HEK293 (cell line): ENCODE measurements around the gene PPOX.

Experiments
- CTCF ChIA-PET: fragments of 350-600 bp; formaldehyde crosslinking; extraction: SDS; loops from one replicate; lab custom pipeline; 2021; ENCODE audit warnings: antibody characterized with exemption; lab: Yijun Ruan, JAX
- POLR2A ChIA-PET: fragments of 300-600 bp; formaldehyde crosslinking; extraction: SDS; loops from one replicate; lab custom pipeline; 2020; ENCODE audit warnings: antibody characterized with exemption, inconsistent platforms; lab: Yijun Ruan, JAX
- H3K27ac ChIP-seq: fragments of 200-500 bp; sonication (Bioruptor generic); 2 replicates; pipeline ENCODE4 v1.5.1; 2014; ENCODE audit warnings: low read depth, low read length, control low read depth, inconsistent platforms; ENCODE audit errors: extremely low read depth
- H3K36me3 ChIP-seq, 2 experiments: fragments of 200-500 bp in 1 of 2; sonication (Bioruptor generic) in 1 of 2; 1 replicate in 1 of 2; 2 replicates in 1 of 2; pipeline ENCODE4 v1.5.1; 2014 to 2017; ENCODE audit warnings: inconsistent platforms in 2 of 2, low read length in 2 of 2; ENCODE audit not compliant: control insufficient read depth in 2 of 2, insufficient read depth in 1 of 2
- H3K4me1 ChIP-seq: fragments of 200-500 bp; sonication (Bioruptor generic); 2 replicates; pipeline ENCODE4 v1.5.1; 2014; ENCODE audit warnings: mild to moderate bottlenecking, low read length, inconsistent platforms; ENCODE audit not compliant: control insufficient read depth, insufficient read depth
- H3K4me3 ChIP-seq: 2 replicates; pipeline ENCODE4 v1.5.1; 2011; ENCODE audit warnings: low read depth, mild to moderate bottlenecking, control low read depth, low read length, moderate library complexity
- H3K9me3 ChIP-seq: fragments of 200-500 bp; sonication (Bioruptor generic); 2 replicates; pipeline ENCODE4 v1.5.1; 2014; ENCODE audit warnings: low read depth, low read length, inconsistent platforms; ENCODE audit not compliant: control insufficient read depth, insufficient read depth
- KLF10 ChIP-seq: fragments of 450-650 bp; IDR thresholded peaks from 2 replicates; pipeline ENCODE4 v1.5.1; 2018; ENCODE audit warnings: missing biosample characterization, mild to moderate bottlenecking, missing genetic modification characterization
- KLF9 ChIP-seq: fragments of 450-650 bp; formaldehyde crosslinking; IDR thresholded peaks from 2 replicates; pipeline ENCODE4 v1.5.1; 2016; ENCODE audit warnings: missing biosample characterization, missing genetic modification characterization, low read depth
- OVOL3 ChIP-seq: fragments of 450-650 bp; formaldehyde crosslinking; IDR thresholded peaks from 2 replicates; pipeline ENCODE4 v1.5.1; 2016; ENCODE audit warnings: missing biosample characterization, missing genetic modification characterization
- PRDM1 ChIP-seq: fragments of 450-650 bp; formaldehyde crosslinking; IDR thresholded peaks from 2 replicates; pipeline ENCODE4; 2016; ENCODE audit warnings: missing biosample characterization, missing genetic modification characterization
- SCRT1 ChIP-seq: fragments of 450-650 bp; formaldehyde crosslinking; IDR thresholded peaks from 2 replicates; pipeline ENCODE4 v1.5.1; 2016; ENCODE audit warnings: missing biosample characterization, missing genetic modification characterization, borderline replicate concordance
- SCRT2 ChIP-seq: fragments of 450-650 bp; formaldehyde crosslinking; IDR thresholded peaks from 2 replicates; pipeline ENCODE4 v1.5.1; 2016; ENCODE audit warnings: missing biosample characterization, missing genetic modification characterization
- WT1 ChIP-seq: fragments of 450-650 bp; formaldehyde crosslinking; IDR thresholded peaks from 2 replicates; pipeline ENCODE4 v1.5.1; 2016; ENCODE audit warnings: missing biosample characterization, missing genetic modification characterization
- YY1 ChIP-seq: fragments of 450-650 bp; formaldehyde crosslinking; IDR thresholded peaks from 2 replicates; pipeline ENCODE4 v1.5.1; 2018; ENCODE audit warnings: missing biosample characterization, missing genetic modification characterization
- ZBTB21 ChIP-seq: fragments of 450-650 bp; formaldehyde crosslinking; IDR thresholded peaks from 2 replicates; pipeline ENCODE4 v1.5.1; 2017; ENCODE audit warnings: missing biosample characterization, missing genetic modification characterization
- ZFP3 ChIP-seq: fragments of 450-650 bp; formaldehyde crosslinking; IDR thresholded peaks from 2 replicates; pipeline ENCODE4 v1.5.1; 2016; ENCODE audit warnings: low read depth, missing biosample characterization, missing genetic modification characterization
- ZNF132 ChIP-seq: fragments of 450-650 bp; formaldehyde crosslinking; IDR thresholded peaks from 2 replicates; pipeline ENCODE4 v1.5.1; 2017; ENCODE audit warnings: missing biosample characterization, missing genetic modification characterization, borderline replicate concordance
- ZNF140 ChIP-seq: fragments of 450-650 bp; formaldehyde crosslinking; IDR thresholded peaks from 2 replicates; pipeline ENCODE4 v1.5.1; 2016; ENCODE audit warnings: missing biosample characterization, missing genetic modification characterization
- ZNF214 ChIP-seq: fragments of 450-650 bp; formaldehyde crosslinking; IDR thresholded peaks from 2 replicates; pipeline ENCODE4 v1.5.1; 2017; ENCODE audit warnings: missing biosample characterization, mild to moderate bottlenecking, missing genetic modification characterization, borderline replicate concordance
- ZNF24 ChIP-seq: fragments of 450-650 bp; formaldehyde crosslinking; IDR thresholded peaks from 2 replicates; pipeline ENCODE4 v1.5.1; 2016; ENCODE audit warnings: missing biosample characterization, missing genetic modification characterization
- ZNF37A ChIP-seq: fragments of 450-650 bp; IDR thresholded peaks from 2 replicates; pipeline ENCODE4 v1.5.1; 2018; ENCODE audit warnings: missing biosample characterization, missing genetic modification characterization
- ZNF426 ChIP-seq: fragments of 450-650 bp; formaldehyde crosslinking; IDR thresholded peaks from 2 replicates; pipeline ENCODE4 v1.5.1; 2017; ENCODE audit warnings: missing biosample characterization, missing genetic modification characterization, mild to moderate bottlenecking, inconsistent platforms, moderate library complexity
- ZNF501 ChIP-seq: fragments of 450-650 bp; formaldehyde crosslinking; IDR thresholded peaks from 2 replicates; pipeline ENCODE4 v1.5.1; 2016; ENCODE audit warnings: missing biosample characterization, missing genetic modification characterization
- ZNF658 ChIP-seq: fragments of 450-650 bp; formaldehyde crosslinking; IDR thresholded peaks from 2 replicates; pipeline ENCODE4; 2016; ENCODE audit warnings: missing biosample characterization, missing genetic modification characterization
- ZNF707 ChIP-seq: fragments of 450-650 bp; formaldehyde crosslinking; IDR thresholded peaks from 2 replicates; pipeline ENCODE4 v1.5.1; 2016; ENCODE audit warnings: missing biosample characterization, missing genetic modification characterization
- ZNF747 ChIP-seq: fragments of 450-650 bp; formaldehyde crosslinking; IDR thresholded peaks from 2 replicates; pipeline ENCODE4 v1.5.1; 2016; ENCODE audit warnings: missing biosample characterization, missing genetic modification characterization
- ZNF76 ChIP-seq: fragments of 450-650 bp; formaldehyde crosslinking; IDR thresholded peaks from 2 replicates; pipeline ENCODE4; 2016; ENCODE audit warnings: low read depth, missing biosample characterization, missing genetic modification characterization, borderline replicate concordance
- ZNF777 ChIP-seq: fragments of 450-650 bp; formaldehyde crosslinking; IDR thresholded peaks from 2 replicates; pipeline ENCODE4 v1.5.1; 2017; ENCODE audit warnings: missing biosample characterization, missing genetic modification characterization, borderline replicate concordance
- ZXDB ChIP-seq: fragments of 450-650 bp; formaldehyde crosslinking; IDR thresholded peaks from 2 replicates; pipeline ENCODE4 v1.5.1; 2016; ENCODE audit warnings: missing biosample characterization, missing genetic modification characterization
- TF ChIP-seq, protein P1 (sequence below): fragments of 450-650 bp; formaldehyde crosslinking; IDR thresholded peaks from 2 replicates; pipeline ENCODE4 v1.5.1; 2017; ENCODE audit warnings: missing biosample characterization, missing genetic modification characterization
- TF ChIP-seq, protein P2 (sequence below): fragments of 450-650 bp; formaldehyde crosslinking; IDR thresholded peaks from 2 replicates; pipeline ENCODE4 v1.5.1; 2016; ENCODE audit warnings: missing biosample characterization, missing genetic modification characterization

PPOX gene

DNA sequence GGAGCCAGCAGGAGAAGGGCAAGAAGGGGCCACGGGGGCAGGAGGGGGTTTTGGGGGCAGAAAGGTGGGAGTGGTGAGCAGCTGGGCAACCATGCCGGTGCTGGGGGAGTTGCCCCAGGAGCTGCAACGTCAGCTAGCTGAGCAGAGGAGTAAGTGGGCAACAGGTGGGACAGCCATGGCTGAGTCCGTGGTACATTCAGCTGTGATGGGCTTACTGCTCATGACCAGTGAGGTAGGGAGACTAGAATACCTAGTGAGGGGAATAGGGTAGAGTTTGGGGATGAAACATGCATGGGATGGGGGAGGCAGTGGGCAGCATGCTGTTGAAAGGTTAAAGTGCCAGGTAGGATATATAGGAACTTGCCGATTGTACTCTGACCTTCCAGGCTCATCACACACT lies 4.6 kb upstream of the PPOX start:
- TF ChIP-seq SCRT1 (tag by site-specific recombination) = peak; percentile 85
- peak; percentile 96 for TF ChIP-seq SCRT2
- no peak for TF ChIP-seq ZBTB21 (tag by site-specific recombination)
- no peak for TF ChIP-seq ZNF140
- TF ChIP-seq WT1 (tag by site-specific recombination) = no peak
- TF ChIP-seq ZNF132 = no peak
- no peak for TF ChIP-seq ZFP3 (tag by site-specific recombination)
- no peak for TF ChIP-seq ZNF214
- TF ChIP-seq ZNF24 (tag by site-specific recombination) = no peak
- no peak for TF ChIP-seq ZNF37A
- TF ChIP-seq KLF9 (tag by site-specific recombination) = no peak
- no peak for TF ChIP-seq PRDM1 (tag by site-specific recombination)
- no peak for TF ChIP-seq OVOL3 (tag by site-specific recombination)
- TF ChIP-seq ZXDB (tag by site-specific recombination) = no peak
- TF ChIP-seq ZNF658 (tag by site-specific recombination) = no peak
- Histone ChIP-seq H3K4me1 (peaks cover 7% of the 10 kb centered on the region; the same call in 1 of the 2 replicates), H3K27ac (no peak overlapping the region), H3K4me3 (no peak overlapping the region), H3K9me3 (no peaks in the 10 kb centered on the region), H3K36me3 (peaks cover 5 to 71% of the 10 kb centered on the region in 2 experiments; a peak in 2 of 3 replicates)
- ChIA-PET CTCF (interaction anchor here (1.6 kb wide), 1 partner anchor 31 kb away, joined by 5 read pairs; no protein-coding TSS in a partner anchor), POLR2A (interaction anchor here (0.5 to 1.6 kb wide), 6 partner anchors 10 to 159 kb away, joined by 3 to 6 read pairs (median 4); partner anchors contain the start of genes B4GALT3 and TOMM40L)

DNA sequence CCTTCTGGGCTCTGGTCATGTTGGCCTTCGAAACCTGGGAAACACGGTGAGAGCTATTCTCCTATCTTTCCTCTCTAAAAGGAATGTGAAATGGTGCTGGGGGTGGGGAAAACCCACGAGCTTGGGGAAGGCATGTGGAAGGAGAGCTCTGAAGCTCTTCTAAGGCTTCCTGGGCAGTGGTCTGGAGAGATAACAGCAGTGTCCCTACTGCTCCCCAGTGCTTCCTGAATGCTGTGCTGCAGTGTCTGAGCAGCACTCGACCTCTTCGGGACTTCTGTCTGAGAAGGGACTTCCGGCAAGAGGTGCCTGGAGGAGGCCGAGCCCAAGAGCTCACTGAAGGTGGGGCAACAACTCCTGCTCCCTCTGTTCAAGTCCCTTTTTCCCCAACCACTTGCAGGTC lies 4.2 kb upstream of the PPOX start:
- TF ChIP-seq, protein P1, sequence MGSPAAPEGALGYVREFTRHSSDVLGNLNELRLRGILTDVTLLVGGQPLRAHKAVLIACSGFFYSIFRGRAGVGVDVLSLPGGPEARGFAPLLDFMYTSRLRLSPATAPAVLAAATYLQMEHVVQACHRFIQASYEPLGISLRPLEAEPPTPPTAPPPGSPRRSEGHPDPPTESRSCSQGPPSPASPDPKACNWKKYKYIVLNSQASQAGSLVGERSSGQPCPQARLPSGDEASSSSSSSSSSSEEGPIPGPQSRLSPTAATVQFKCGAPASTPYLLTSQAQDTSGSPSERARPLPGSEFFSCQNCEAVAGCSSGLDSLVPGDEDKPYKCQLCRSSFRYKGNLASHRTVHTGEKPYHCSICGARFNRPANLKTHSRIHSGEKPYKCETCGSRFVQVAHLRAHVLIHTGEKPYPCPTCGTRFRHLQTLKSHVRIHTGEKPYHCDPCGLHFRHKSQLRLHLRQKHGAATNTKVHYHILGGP (tag by site-specific recombination) = no peak
- TF ChIP-seq ZNF37A (no peak), ZNF777 (tag by site-specific recombination) (no peak), YY1 (tag by site-specific recombination) (no peak), ZNF501 (tag by site-specific recombination) (no peak), ZNF747 (tag by site-specific recombination) (no peak), ZNF707 (no peak), KLF10 (tag by site-specific recombination) (no peak), ZNF426 (tag by site-specific recombination) (no peak), ZNF76 (no peak)
- TF ChIP-seq, protein P2, sequence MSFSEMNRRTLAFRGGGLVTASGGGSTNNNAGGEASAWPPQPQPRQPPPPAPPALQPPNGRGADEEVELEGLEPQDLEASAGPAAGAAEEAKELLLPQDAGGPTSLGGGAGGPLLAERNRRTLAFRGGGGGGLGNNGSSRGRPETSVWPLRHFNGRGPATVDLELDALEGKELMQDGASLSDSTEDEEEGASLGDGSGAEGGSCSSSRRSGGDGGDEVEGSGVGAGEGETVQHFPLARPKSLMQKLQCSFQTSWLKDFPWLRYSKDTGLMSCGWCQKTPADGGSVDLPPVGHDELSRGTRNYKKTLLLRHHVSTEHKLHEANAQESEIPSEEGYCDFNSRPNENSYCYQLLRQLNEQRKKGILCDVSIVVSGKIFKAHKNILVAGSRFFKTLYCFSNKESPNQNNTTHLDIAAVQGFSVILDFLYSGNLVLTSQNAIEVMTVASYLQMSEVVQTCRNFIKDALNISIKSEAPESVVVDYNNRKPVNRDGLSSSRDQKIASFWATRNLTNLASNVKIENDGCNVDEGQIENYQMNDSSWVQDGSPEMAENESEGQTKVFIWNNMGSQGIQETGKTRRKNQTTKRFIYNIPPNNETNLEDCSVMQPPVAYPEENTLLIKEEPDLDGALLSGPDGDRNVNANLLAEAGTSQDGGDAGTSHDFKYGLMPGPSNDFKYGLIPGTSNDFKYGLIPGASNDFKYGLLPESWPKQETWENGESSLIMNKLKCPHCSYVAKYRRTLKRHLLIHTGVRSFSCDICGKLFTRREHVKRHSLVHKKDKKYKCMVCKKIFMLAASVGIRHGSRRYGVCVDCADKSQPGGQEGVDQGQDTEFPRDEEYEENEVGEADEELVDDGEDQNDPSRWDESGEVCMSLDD = no peak
- peaks cover 7% of the 10 kb centered on the region; the same call in 1 of the 2 replicates for H3K4me1 ChIP-seq
- H3K9me3 ChIP-seq = no peaks in the 10 kb centered on the region
- no peak overlapping the region for H3K27ac ChIP-seq
- POLR2A ChIA-PET = interaction anchor here (0.5 to 1.6 kb wide), 7 partner anchors 9 to 158 kb away, joined by 3 to 5 read pairs (median 3); partner anchors contain the start of genes B4GALT3 and TOMM40L
- no peak overlapping the region for H3K4me3 ChIP-seq
- peaks cover 5 to 67% of the 10 kb centered on the region in 2 experiments; a peak in 2 of 3 replicates for H3K36me3 ChIP-seq
- CTCF ChIA-PET = interaction anchor here (1.0 to 1.6 kb wide), 2 partner anchors 19 to 31 kb away, joined by 3 to 5 read pairs; no protein-coding TSS in a partner anchor
